Keratinocyte (primary cell): ENCODE measurements around the gene TP53BP2. TPM values are rescaled to one million over a fixed set of nuclear protein-coding genes. Genes with fewer than 3 reads are reported as not detected.

Experiments used
- DNase-seq: peaks from one replicate; pipeline ENCODE4 v3.0.0-alpha.2; 2011; ENCODE audit warnings: low read depth, missing footprints, low spot score
- FAIRE-seq: peaks from 2 replicates; lab custom pipeline; 2011; peaks lifted over from hg19 to GRCh38; lab: Jason Lieb, UNC
- H2AFZ ChIP-seq: 2 replicates; pipeline ENCODE4 v1.6.0; 2012; ENCODE audit warnings: low read length, control low read depth, inconsistent platforms; ENCODE audit not compliant: control insufficient read depth
- H3K27ac ChIP-seq: 2 replicates; pipeline ENCODE4 v1.5.1; 2011; ENCODE audit warnings: low read length; ENCODE audit not compliant: control insufficient read depth, insufficient read depth
- H3K27me3 ChIP-seq: 3 replicates; pipeline ENCODE4 v1.6.0; 2011; ENCODE audit warnings: low read length; ENCODE audit not compliant: control insufficient read depth, insufficient read depth; ENCODE audit errors: extremely low read depth
- H3K36me3 ChIP-seq, 2 experiments: 2 replicates in 1 of 2; 3 replicates in 1 of 2; pipeline ENCODE4 v1.5.1; 2011; ENCODE audit warnings: low read length in 2 of 2, mild to moderate bottlenecking in 1 of 2; ENCODE audit not compliant: control insufficient read depth in 2 of 2, insufficient read depth in 2 of 2; ENCODE audit errors: extremely low read depth in 1 of 2
- H3K4me1 ChIP-seq: 3 replicates; pipeline ENCODE4 v1.5.1; 2011; ENCODE audit warnings: low read length; ENCODE audit not compliant: control insufficient read depth, insufficient read depth; ENCODE audit errors: extremely low read depth
- H3K4me2 ChIP-seq: 3 replicates; pipeline ENCODE4 v1.6.0; 2011; ENCODE audit warnings: low read depth, low read length; ENCODE audit not compliant: control insufficient read depth, insufficient read depth; ENCODE audit errors: extremely low read depth
- H3K4me3 ChIP-seq, 3 experiments: fragments of 200-600 bp in 1 of 3; sonication (generic) in 1 of 3; 2 replicates in 2 of 3; 3 replicates in 1 of 3; pipeline ENCODE4 v1.5.1; 2011 to 2016; ENCODE audit warnings: low read length in 3 of 3, mild to moderate bottlenecking in 3 of 3, control low read depth in 2 of 3, inconsistent platforms in 1 of 3, low read depth in 1 of 3, mixed read lengths in 1 of 3, mixed run types in 1 of 3, moderate library complexity in 1 of 3; ENCODE audit not compliant: control insufficient read depth in 2 of 3, insufficient read depth in 2 of 3; ENCODE audit errors: extremely low read depth in 1 of 3
- H3K79me2 ChIP-seq: 2 replicates; pipeline ENCODE4 v1.6.0; 2012; ENCODE audit warnings: low read length; ENCODE audit not compliant: control insufficient read depth, insufficient read depth
- H3K9ac ChIP-seq: 3 replicates; pipeline ENCODE4 v1.6.0; 2011; ENCODE audit warnings: low read length; ENCODE audit not compliant: control insufficient read depth, insufficient read depth; ENCODE audit errors: extremely low read depth
- H3K9me1 ChIP-seq: 3 replicates; pipeline ENCODE4 v1.6.0; 2011; ENCODE audit warnings: low read length; ENCODE audit not compliant: control insufficient read depth, insufficient read depth; ENCODE audit errors: extremely low read depth
- H3K9me3 ChIP-seq: 2 replicates; pipeline ENCODE4 v1.5.1; 2012; ENCODE audit warnings: low read depth, low read length; ENCODE audit not compliant: control insufficient read depth
- H4K20me1 ChIP-seq: 3 replicates; pipeline ENCODE4 v1.6.0; 2011; ENCODE audit warnings: low read length; ENCODE audit not compliant: control insufficient read depth, insufficient read depth; ENCODE audit errors: extremely low read depth
- EZH2 ChIP-seq: IDR thresholded peaks from one replicate; pipeline ENCODE4 v1.6.1; 2012; ENCODE audit warnings: inconsistent platforms, mild to moderate bottlenecking, low read length, moderate library complexity
- dilution Hi-C: fragments of 300-500 bp; cut with MboI; formaldehyde crosslinking; loops from one replicate; pipeline ENCODE4 v1.7.0; 2020; ENCODE audit warnings: low sequenced_read_pairs; ENCODE audit not compliant: extremely low pct_ligation_motif_present
- polyA plus RNA-seq, 5 experiments: library from polyadenylated mRNA; depleted of rRNA in 3 of 5; stranded (reverse) in 3 of 5; stranded (forward) in 1 of 5; unstranded in 1 of 5; fragments of >200 nt; gene quantifications; 1 replicate in 1 of 5; 2 replicates in 3 of 5; 3 replicates in 1 of 5; pipeline versions ENCODE4 v1.2.1 to v1.2.3, GENCODE V29; 2011 to 2012; ENCODE audit warnings: missing spikeins in 2 of 5, low read depth in 1 of 5, low replicate concordance in 1 of 5
- TF ChIP-seq, protein P1 (sequence below), 3 experiments: IDR thresholded peaks in 1 of 3; conservative IDR thresholded peaks in 1 of 3; optimal IDR thresholded peaks in 1 of 3; 2 replicates in 2 of 3; 3 replicates in 1 of 3; pipeline versions ENCODE3 to v1.5.1; 2011; ENCODE audit warnings: low read length in 3 of 3, mild to moderate bottlenecking in 3 of 3, moderate library complexity in 2 of 3, control low read depth in 1 of 3, inconsistent platforms in 1 of 3; ENCODE audit not compliant: insufficient read depth in 2 of 3; ENCODE audit errors: extremely low read depth in 1 of 3

Gene TP53BP2
- polyA plus RNA-seq, 1 donor (not counting 4 experiments of a cell fraction or from before 2014, with no cell fraction given): 22.5 TPM

DNA sequence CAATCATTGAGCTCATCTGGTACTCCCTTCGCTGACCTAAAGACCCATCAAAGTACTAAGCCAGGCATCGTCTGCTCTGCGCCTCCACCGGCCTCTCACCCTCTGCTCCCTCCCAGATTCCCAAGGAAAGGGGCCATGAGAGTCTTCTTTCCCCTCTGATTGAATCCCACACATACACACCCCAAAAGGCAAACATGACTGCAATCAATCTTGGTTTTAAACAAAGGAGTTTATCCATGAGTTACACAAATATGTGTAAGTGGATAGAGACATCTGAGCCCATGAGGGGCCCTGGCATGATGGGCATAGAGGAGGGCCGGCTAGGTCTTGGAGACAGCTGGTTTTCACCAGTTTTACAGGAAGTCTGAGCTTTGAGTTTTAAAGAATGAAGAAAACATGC lies 82.5 kb downstream of the TP53BP2 start:
- no peak for DNase-seq

DNA sequence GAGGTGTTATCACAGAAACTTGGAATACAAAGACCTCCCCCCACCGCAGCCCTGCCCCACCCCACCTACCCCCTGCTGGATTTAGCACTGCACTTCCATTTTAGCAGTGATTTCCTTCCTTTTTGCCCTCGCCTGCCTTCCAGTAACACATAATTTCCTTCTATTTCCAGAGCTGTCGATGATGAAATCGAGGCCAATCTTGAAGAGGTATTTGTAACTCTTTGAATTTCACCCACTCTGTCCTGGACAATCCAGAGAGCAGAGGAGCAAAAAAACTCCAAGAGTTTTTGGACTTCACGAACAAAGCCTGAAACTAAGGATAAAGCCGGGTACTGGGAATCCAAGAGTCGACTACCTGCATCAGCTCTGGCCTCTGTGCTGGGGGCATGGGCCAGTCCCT lies 84.3 kb downstream of the TP53BP2 start:
- H3K4me3 ChIP-seq: no peak overlapping the region
- H4K20me1 ChIP-seq: no peaks in the 10 kb centered on the region
- DNase-seq (no peak), FAIRE-seq (no peak)
- TF ChIP-seq, protein P1, sequence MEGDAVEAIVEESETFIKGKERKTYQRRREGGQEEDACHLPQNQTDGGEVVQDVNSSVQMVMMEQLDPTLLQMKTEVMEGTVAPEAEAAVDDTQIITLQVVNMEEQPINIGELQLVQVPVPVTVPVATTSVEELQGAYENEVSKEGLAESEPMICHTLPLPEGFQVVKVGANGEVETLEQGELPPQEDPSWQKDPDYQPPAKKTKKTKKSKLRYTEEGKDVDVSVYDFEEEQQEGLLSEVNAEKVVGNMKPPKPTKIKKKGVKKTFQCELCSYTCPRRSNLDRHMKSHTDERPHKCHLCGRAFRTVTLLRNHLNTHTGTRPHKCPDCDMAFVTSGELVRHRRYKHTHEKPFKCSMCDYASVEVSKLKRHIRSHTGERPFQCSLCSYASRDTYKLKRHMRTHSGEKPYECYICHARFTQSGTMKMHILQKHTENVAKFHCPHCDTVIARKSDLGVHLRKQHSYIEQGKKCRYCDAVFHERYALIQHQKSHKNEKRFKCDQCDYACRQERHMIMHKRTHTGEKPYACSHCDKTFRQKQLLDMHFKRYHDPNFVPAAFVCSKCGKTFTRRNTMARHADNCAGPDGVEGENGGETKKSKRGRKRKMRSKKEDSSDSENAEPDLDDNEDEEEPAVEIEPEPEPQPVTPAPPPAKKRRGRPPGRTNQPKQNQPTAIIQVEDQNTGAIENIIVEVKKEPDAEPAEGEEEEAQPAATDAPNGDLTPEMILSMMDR (optimal IDR thresholded peaks at IDR 0.05 in 1 of 3, IDR thresholded peaks at IDR 0.05 in 1 of 3, conservative IDR thresholded peaks at IDR 0.05 in 1 of 3; ENCODE audit: extremely low read depth in 1 of 3, insufficient read depth in 2 of 3, low read length in 3 of 3): no peak
- TF ChIP-seq EZH2: no peak
- no peaks in the 10 kb centered on the region for H3K27me3 ChIP-seq
- H3K9me3 ChIP-seq: no peaks in the 10 kb centered on the region
- H3K4me1 ChIP-seq: no peaks in the 10 kb centered on the region
- H3K27ac ChIP-seq: no peak overlapping the region
- peaks cover 65 to 77% of the 10 kb centered on the region in 2 experiments for H3K36me3 ChIP-seq
- peaks cover 14% of the 10 kb centered on the region for H3K79me2 ChIP-seq
- dilution Hi-C loops: no loop called here
- no peak overlapping the region for H3K4me2 ChIP-seq
- no peaks in the 10 kb centered on the region for H3K9me1 ChIP-seq
- no peak overlapping the region for H3K9ac ChIP-seq
- H2AFZ ChIP-seq: no peak overlapping the region

More for the DNA sequence above, 82.5 kb downstream of the TP53BP2 start:
- FAIRE-seq: no peak
- TF ChIP-seq, protein P1 (optimal IDR thresholded peaks at IDR 0.05 in 1 of 3, IDR thresholded peaks at IDR 0.05 in 1 of 3, conservative IDR thresholded peaks at IDR 0.05 in 1 of 3; ENCODE audit: extremely low read depth in 1 of 3, insufficient read depth in 2 of 3, low read length in 3 of 3): no peak
- TF ChIP-seq EZH2: no peak
- H3K27me3 ChIP-seq: no peaks in the 10 kb centered on the region
- dilution Hi-C loops: no loop called here
- H4K20me1 ChIP-seq: no peaks in the 10 kb centered on the region
- no peak overlapping the region for H3K4me2 ChIP-seq
- H3K27ac ChIP-seq: no peak overlapping the region
- H3K9me1 ChIP-seq: no peaks in the 10 kb centered on the region
- H2AFZ ChIP-seq: no peak overlapping the region
- no peaks in the 10 kb centered on the region for H3K4me1 ChIP-seq
- peaks cover 52 to 65% of the 10 kb centered on the region in 2 experiments for H3K36me3 ChIP-seq
- no peak overlapping the region for H3K4me3 ChIP-seq
- no peaks in the 10 kb centered on the region for H3K9me3 ChIP-seq
- no peak overlapping the region for H3K9ac ChIP-seq
- peaks cover 15% of the 10 kb centered on the region for H3K79me2 ChIP-seq
